NCI-H1694 treated with DMSO at 0.1 percent for 48 hours (cell line): Measurements from ENCODE around the gene AK8.
"Not testable (repeated sequence)": the region's sequence is repeated elsewhere in the genome, so short reads cannot be mapped to it uniquely, and the experiment has no call there.

Source experiments
- DNase-seq: peaks from one replicate; lab custom pipeline; 2025; lab: John Stamatoyannopoulos, UW

Gene AK8

GRCh38 chr9:132742821-132743311, 135.2 kb downstream of the AK8 start:
- DNase-seq: no peak

GRCh38 chr9:132740526-132741309, 137.4 kb downstream of the AK8 start:
- no peak for DNase-seq

- DNase-seq: no peak
These were observed 138.3 kb downstream of the AK8 start for GRCh38 chr9:132739710-132740310.

- no peak for DNase-seq
These were observed 144.7 kb downstream of the AK8 start for GRCh38 chr9:132733260-132733815.

DNA sequence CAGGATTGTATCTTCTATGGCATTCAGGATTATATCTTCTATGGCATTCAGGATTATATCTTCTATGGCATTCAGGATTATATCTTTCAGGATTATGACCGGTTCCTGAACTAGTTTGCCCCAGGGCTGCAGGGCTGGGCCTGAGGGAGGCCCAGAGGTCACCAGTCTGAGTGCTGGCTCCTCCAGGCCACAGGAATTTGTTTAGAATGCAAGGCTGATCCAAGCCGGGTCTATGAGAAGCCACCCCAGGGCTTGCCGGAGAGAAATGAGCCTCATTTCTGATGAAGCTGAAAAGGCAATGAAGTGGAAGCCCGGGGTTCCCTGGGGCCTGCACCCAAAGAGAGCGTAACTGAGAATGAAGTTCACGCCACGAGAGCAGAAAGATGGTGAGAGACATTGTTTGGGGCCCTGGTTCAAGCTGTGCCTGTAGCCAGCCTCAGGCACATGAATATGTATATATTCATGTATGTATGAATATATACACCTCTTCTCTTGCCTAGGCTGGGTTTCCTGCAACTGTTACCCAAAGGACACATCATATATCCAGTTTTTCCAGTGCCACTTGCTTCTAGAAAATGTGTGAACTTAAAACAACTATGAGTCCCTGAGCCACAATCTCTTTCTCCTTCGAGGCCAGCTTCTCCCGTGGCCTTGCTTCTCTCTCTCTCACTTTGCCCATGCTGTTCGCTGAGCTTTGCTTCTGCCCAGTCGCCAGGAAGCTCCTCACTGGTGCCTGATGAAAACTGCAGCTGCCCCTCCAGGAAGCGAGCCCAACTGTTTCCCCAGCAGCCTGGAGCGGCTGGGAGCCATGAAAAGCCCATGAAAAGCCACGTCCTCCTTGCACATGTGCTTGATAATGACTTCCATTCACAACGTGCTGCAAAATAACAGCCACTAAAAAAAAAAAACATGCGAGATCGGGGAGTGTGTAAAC, 145.5 kb downstream of the AK8 start:
- no peak for DNase-seq

DNA sequence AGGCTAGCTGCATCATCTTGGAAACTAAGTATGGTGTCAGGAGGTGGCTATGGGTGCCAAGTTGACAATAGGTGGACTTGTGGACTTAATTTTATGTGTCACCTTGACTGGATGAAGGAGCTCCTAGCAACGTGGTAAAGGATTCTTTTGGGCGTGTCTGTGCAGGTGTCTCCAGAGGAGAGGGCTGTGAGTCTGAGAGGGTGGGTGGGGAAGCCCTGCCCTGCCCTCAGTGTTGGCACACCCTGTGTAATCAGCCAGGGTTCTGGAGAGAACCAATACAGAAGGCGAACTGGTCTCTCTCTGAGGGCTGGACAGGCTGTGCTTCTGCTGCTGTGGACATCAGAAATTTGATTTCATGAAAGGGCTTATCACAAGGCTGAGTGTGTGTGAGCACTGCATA, 146.9 kb downstream of the AK8 start:
- no peak for DNase-seq

DNA sequence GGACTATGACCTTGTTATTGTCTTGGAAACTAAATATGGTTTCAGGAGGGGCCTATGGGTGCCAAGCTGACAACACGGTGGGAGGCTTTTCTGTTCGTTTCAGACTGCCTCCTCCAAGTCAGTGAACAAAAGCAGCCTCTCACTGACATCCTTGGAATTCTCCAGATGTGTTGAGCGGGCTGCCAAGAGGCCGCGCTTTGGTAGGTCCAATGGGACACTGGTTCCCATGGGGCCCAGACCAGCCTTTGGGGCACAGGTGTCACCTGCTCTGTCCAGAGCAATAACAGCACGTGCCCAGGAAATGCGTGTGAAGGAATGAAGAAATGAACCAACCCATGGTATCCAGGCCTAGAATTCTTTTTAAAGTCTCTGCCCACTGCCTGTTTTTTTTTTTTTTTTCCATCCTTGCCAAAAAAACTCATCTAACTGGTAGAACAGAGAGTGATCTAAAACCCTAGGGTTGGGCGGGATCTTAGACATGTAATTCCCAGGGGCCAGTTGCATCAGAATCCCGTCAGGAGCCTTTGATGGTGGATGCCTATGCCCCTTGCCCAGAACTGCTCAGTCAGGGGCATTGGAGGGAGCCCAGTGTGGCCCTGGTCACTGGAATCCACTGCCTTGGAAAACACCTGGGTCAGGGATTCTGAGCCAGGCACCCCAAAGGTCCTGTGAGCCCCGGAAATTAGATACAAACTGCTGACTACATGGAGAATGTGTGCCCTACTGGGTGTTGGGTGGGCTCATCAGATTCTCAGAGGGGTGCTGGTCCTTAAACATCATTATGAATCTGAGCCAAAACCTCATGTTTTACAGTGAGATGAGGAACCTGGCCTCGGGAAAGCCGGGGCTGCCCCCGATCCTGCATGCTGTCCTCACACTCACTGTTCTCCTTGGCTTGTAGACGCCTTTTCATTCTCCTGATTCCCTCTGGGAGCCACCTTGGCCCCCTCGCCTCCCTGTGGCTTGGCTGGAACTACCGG, 147.7 kb downstream of the AK8 start:
- DNase-seq: no peak

- no peak for DNase-seq
These were observed 148.7 kb downstream of the AK8 start for GRCh38 chr9:132729235-132729890.

DNA sequence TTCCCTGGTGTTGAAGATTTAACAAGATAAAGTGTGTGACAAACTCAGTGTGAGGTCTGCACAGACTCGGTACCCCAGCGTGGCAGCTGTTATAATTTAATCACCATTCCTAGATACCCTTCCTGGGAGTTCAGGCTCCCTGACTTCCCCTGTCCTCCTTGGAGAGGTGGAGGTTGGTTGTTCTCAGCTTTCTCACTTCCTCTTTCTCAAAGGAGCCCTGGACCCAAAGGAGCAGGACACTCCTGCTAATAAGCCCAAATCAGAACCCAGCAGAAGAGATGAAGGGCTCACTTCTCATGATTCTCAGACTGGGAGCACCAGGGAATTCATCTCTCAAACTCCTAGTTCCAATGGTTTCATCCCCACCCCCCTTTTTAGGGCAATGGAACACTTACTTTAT, 149.6 kb downstream of the AK8 start:
- no peak for DNase-seq

GRCh38 chr9:132728071-132728470, 150.0 kb downstream of the AK8 start:
- no peak for DNase-seq

GRCh38 chr9:132726576-132727130, 151.4 kb downstream of the AK8 start:
- DNase-seq: no peak

- DNase-seq: no peak
These were observed 152.8 kb downstream of the AK8 start for GRCh38 chr9:132725306-132725705.

GRCh38 chr9:132723809-132724208, 154.3 kb downstream of the AK8 start:
- DNase-seq: no peak

DNA sequence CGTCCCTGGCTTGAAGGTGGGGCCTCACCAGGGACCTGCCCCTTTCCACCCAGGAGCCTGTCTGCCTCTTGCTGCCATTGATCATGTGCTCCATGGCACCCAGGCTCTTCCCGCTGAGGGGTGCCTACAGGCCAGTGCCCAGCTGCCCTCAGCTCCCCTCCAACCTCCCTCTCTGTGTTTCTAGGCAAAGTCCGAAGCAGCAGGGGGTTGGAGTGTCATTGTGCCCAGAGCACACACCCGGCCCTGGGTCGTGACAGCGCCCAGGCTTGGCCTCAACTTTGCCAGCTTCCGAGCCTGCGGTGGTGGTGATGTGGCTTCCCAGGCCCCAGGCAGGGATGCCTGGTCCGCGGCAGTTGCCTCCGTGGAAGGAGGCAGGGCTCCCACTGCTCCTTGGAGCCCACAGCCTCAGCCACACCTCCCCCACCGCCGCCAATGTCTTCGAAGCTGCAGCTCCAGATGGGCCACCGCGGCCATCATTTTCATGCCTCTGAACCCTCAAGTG, 155.5 kb downstream of the AK8 start:
- DNase-seq: no peak

- no peak for DNase-seq
These were observed 156.4 kb downstream of the AK8 start for GRCh38 chr9:132721661-132722060.

GRCh38 chr9:132718381-132718928, 159.6 kb downstream of the AK8 start:
- not testable (repeated sequence) for DNase-seq

GRCh38 chr9:132717326-132717945, 160.6 kb downstream of the AK8 start:
- no peak for DNase-seq

GRCh38 chr9:132716007-132716406, 162.1 kb downstream of the AK8 start:
- no peak for DNase-seq

- no peak for DNase-seq
These were observed 165.3 kb downstream of the AK8 start for GRCh38 chr9:132712753-132713152.
